Kidney (tissue), 14 donors: ENCODE measurements around the gene AMH. TPM values are rescaled to one million over a fixed set of nuclear protein-coding genes. Genes with fewer than 3 reads are reported as not detected.

Experiments used
- DNase-seq, 5 donors: peaks; one replicate each; pipeline ENCODE4 v3.0.0-alpha.2; 2013 to 2020
- FAIRE-seq: peaks from 2 replicates; lab custom pipeline; 2012; peaks lifted over from hg19 to GRCh38; lab: Jason Lieb, UNC
- H3K27ac ChIP-seq, 2 donors: one replicate each; pipeline ENCODE4 v1.7.0; 2013; ENCODE audit warnings: low read depth in 2 of 2, low read length in 2 of 2, inconsistent platforms in 1 of 2
- H3K27me3 ChIP-seq: one replicate; pipeline ENCODE4 v1.7.1; 2013; ENCODE audit warnings: low read length, inconsistent platforms; ENCODE audit not compliant: control insufficient read depth, insufficient read depth
- H3K36me3 ChIP-seq, 3 donors: one replicate each; pipeline versions ENCODE4 v1.7.0 to v1.7.1; 2013; ENCODE audit warnings: low read length in 3 of 3, control low read depth in 1 of 3, inconsistent platforms in 1 of 3; ENCODE audit not compliant: insufficient read depth in 3 of 3, control insufficient read depth in 2 of 3
- H3K4me1 ChIP-seq, 3 donors: one replicate each; pipeline versions ENCODE4 v1.7.0 to v1.7.1; 2013; ENCODE audit warnings: low read length in 3 of 3, inconsistent platforms in 1 of 3, low read depth in 1 of 3; ENCODE audit not compliant: control insufficient read depth in 2 of 3, insufficient read depth in 2 of 3
- H3K4me3 ChIP-seq, 3 donors: one replicate each; pipeline versions ENCODE4 v1.7.0 to v1.8.1; 2013; ENCODE audit warnings: low read length in 3 of 3, control low read depth in 1 of 3, inconsistent platforms in 1 of 3
- H3K9ac ChIP-seq, 3 donors: one replicate each; pipeline versions ENCODE4 v1.7.0 to v1.7.1; 2013; ENCODE audit warnings: low read length in 3 of 3, control low read depth in 1 of 3, inconsistent platforms in 1 of 3
- H3K9me3 ChIP-seq, 3 donors: one replicate each; pipeline versions ENCODE4 v1.7.0 to v1.7.1; 2013; ENCODE audit warnings: low read length in 3 of 3, control low read depth in 1 of 3, inconsistent platforms in 1 of 3; ENCODE audit not compliant: control insufficient read depth in 2 of 3, insufficient read depth in 1 of 3
- intact Hi-C: fragments of 100-400 bp; cut with DNase I; formaldehyde crosslinking; loops from one replicate; pipeline ENCODE4 v1.11.1; 2022
- polyA plus RNA-seq: library from polyadenylated mRNA; stranded (reverse); fragments of 350-450 nt; fragmentation: Illumina TruSeq; extraction: RNeasy Lipid Tissue Mini Kit (QIAGEN cat#74804); gene quantifications from one replicate; pipeline ENCODE4 v1.2.3, GENCODE V29; 2014; ENCODE audit warnings: low read depth, low replicate concordance; ENCODE audit not compliant: insufficient read depth
- total RNA-seq: library from RNA; stranded (reverse); fragmentation: NEBNext Ultra II Directional; extraction: Animal tissue kit (Norgen Biotek cat#: 25700); gene quantifications from one replicate; pipeline ENCODE4 v1.2.1, GENCODE V29; 2021
- TF ChIP-seq, protein P1 (sequence below): IDR thresholded peaks from 3 replicates; pipeline ENCODE4 v1.5.1; 2012; ENCODE audit warnings: mild to moderate bottlenecking, moderate library complexity, borderline replicate concordance; ENCODE audit not compliant: insufficient read depth; ENCODE audit errors: extremely low read depth
- donor health status: control.
- donor health status: control.
- donor health status: control.
- donor health status: control.
- donor health status: control.
- donor health status: DM: yes; HTN: yes; CAD: no.
- donor health status: Normal renal cell carcinoma (clear cell type).

The AMH gene
- total and polyA plus RNA-seq, 2 donors from 2014 or later, result 0.60 to 1.0 TPM

DNA sequence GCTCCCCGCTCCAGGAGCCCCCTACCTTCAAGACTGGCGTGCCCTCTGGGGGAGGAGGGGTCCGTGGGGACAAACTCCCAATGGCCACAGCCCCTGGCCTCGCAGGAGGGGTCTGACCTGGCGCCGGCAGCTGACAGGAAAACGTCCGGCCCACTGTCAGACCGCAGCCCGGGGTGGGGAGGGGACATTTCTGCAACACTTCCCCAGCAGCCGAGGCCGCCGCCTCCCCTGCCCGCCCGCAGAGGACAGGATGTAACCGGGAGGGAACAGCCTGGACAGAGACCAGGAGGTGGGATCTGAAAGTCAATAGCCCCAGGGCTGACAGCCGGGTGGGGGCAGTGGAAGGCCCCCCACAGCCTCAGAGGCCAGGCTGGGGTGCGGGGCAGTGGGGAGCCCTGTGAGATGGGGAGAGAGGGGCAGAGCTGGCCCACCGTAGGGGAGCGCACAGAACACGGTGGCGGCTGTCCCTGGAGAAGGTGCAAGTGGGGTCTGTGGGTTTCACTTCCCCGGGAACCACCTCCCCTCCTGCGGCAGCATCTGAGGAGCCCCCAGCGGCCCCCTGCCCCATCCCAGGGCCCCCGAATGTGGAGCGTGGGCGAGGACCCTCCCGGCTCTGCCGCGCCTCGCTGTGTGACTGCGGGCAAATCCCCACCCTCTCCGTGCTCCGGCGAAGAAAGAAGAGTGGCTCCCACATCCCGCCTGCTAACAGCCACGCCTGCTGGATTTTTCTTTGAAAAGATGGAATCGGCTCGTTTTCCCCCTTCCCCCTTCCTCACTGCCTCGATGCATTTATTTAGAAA is 33.1 kb downstream of the AMH start, which contains the start of gene PEAK3:
Gene PEAK3, minus strand, starts transcription at position 114 of the 800 bp plus-strand sequence. CDS start 1,244 bp downstream, outside the sequence.
- H3K9ac ChIP-seq, result peak within 1 kb of the TSS in 1 of 3 donors; percentile 12
- no peaks in the 10 kb centered on the region for H3K9me3 ChIP-seq
- H3K27me3 ChIP-seq, result no peaks in the 10 kb centered on the region
- H3K4me1 ChIP-seq, result no peaks in the 10 kb centered on the region
- peak within 1 kb of the TSS in 2 of 3 donors; percentile 25 to 29 for H3K4me3 ChIP-seq
- TF ChIP-seq, protein P1, sequence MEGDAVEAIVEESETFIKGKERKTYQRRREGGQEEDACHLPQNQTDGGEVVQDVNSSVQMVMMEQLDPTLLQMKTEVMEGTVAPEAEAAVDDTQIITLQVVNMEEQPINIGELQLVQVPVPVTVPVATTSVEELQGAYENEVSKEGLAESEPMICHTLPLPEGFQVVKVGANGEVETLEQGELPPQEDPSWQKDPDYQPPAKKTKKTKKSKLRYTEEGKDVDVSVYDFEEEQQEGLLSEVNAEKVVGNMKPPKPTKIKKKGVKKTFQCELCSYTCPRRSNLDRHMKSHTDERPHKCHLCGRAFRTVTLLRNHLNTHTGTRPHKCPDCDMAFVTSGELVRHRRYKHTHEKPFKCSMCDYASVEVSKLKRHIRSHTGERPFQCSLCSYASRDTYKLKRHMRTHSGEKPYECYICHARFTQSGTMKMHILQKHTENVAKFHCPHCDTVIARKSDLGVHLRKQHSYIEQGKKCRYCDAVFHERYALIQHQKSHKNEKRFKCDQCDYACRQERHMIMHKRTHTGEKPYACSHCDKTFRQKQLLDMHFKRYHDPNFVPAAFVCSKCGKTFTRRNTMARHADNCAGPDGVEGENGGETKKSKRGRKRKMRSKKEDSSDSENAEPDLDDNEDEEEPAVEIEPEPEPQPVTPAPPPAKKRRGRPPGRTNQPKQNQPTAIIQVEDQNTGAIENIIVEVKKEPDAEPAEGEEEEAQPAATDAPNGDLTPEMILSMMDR, result no peak
- H3K27ac ChIP-seq, result peak within 1 kb of the TSS in 1 of 2 donors; percentile 36
- no peaks in the 10 kb centered on the region for H3K36me3 ChIP-seq
- DNase-seq (peak in 4 of 5 donors; percentile 57 to 95 (median 76)), FAIRE-seq (no peak)
- intact Hi-C loops, result no loop called here

DNA sequence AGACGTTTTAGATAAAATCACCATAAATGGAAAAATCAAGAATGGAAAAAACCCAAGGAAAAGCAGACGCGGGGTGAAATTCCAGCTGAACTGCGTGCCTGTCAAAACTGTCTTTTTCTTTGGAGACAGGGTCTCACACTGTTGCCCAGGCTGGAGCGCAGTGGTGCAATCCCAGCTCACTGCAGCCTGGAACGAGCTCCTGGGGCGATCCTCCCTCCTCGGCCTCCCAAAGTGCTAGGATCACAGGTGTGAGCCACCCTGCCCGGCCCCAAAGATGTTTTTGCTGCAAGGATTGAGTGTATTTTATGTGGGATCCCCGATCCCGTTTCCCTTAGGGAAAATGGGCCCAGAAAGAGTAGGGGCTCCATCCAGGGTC is 33.7 kb downstream of the AMH start:
- Histone ChIP-seq H3K27me3 (no peaks in the 10 kb centered on the region), H3K4me3 (no peak overlapping the region), H3K27ac (no peak overlapping the region), H3K9me3 (no peaks in the 10 kb centered on the region), H3K9ac (no peak overlapping the region), H3K36me3 (no peaks in the 10 kb centered on the region), H3K4me1 (no peaks in the 10 kb centered on the region)
- TF ChIP-seq, protein P1, result no peak
- FAIRE-seq (no peak), DNase-seq (no peak)
- intact Hi-C loops, result no loop called here

DNA sequence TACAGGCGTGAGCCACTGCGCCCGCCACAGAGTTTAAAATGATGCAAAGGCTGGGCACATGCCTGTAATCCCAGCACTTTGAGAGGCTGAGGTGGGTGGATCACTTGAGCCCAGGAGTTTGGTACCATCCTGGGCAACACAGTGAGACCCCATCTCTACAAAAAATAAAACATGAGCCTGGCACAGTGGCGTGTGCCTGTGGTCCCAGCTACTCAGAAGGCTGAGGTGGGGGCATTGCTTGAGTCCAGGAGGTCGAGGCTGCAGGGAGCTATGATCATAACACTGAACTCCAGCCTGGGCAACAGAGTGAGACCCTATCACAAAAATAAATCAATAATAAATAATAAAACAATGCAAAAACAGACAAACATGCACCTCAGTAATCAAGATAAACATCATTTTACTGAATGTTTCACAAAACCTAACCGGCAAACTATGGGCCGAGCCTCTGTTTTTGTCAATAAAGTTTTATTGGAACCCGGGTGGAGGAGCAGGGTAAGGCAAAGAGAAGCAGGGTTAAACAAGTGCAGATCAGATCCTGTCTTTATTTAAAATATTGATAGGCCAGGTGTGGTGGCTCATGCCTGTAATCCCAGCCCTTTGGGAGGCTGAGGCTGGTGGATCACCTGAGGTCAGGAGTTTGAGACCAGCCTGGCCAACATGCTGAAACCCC is 34.8 kb downstream of the AMH start:
- FAIRE-seq, result no peak
- H3K4me1 ChIP-seq, result no peaks in the 10 kb centered on the region
- H3K4me3 ChIP-seq, result no peak overlapping the region
- H3K27ac ChIP-seq, result no peak overlapping the region
- peaks cover 6% of the 10 kb centered on the region for H3K27me3 ChIP-seq
- no peak overlapping the region for H3K9ac ChIP-seq
- DNase-seq, result no peak
- H3K9me3 ChIP-seq, result no peaks in the 10 kb centered on the region
- TF ChIP-seq, protein P1, result no peak
- no peaks in the 10 kb centered on the region for H3K36me3 ChIP-seq
- intact Hi-C loops, result no loop called here
